IPS-18c (cell line): ENCODE data around the gene KLHL6.

Experiments
- H3K4me3 ChIP-seq: 2 replicates; pipeline ENCODE4 v1.7.0; 2013; ENCODE audit warnings: low read depth, mild to moderate bottlenecking, low read length, moderate library complexity; ENCODE audit not compliant: insufficient read depth
- H3K9me3 ChIP-seq: one replicate; pipeline ENCODE4 v1.6.1; 2013; ENCODE audit warnings: mild to moderate bottlenecking, low read length, moderate library complexity; ENCODE audit not compliant: control insufficient read depth, insufficient read depth

KLHL6 gene, protein sequence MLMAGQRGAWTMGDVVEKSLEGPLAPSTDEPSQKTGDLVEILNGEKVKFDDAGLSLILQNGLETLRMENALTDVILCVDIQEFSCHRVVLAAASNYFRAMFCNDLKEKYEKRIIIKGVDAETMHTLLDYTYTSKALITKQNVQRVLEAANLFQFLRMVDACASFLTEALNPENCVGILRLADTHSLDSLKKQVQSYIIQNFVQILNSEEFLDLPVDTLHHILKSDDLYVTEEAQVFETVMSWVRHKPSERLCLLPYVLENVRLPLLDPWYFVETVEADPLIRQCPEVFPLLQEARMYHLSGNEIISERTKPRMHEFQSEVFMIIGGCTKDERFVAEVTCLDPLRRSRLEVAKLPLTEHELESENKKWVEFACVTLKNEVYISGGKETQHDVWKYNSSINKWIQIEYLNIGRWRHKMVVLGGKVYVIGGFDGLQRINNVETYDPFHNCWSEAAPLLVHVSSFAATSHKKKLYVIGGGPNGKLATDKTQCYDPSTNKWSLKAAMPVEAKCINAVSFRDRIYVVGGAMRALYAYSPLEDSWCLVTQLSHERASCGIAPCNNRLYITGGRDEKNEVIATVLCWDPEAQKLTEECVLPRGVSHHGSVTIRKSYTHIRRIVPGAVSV

GRCh38 chr3:183555541-183556081 is at the start of gene KLHL6:
TSS of gene KLHL6 (minus strand) at chr3:183555706. CDS start at chr3:183555653, 53 bp downstream.
- Histone ChIP-seq H3K9me3 (no peaks in the 10 kb centered on the region), H3K4me3 (no peak within 1 kb of the TSS)

GRCh38 chr3:183597959-183598358 is 42.5 kb upstream of the KLHL6 start:
- Histone ChIP-seq H3K4me3 (no peak overlapping the region), H3K9me3 (no peaks in the 10 kb centered on the region)

- no peak overlapping the region for H3K4me3 ChIP-seq
- H3K9me3 ChIP-seq, result no peaks in the 10 kb centered on the region
Measured at GRCh38 chr3:183594636-183595035, 39.1 kb upstream of the KLHL6 start.

DNA sequence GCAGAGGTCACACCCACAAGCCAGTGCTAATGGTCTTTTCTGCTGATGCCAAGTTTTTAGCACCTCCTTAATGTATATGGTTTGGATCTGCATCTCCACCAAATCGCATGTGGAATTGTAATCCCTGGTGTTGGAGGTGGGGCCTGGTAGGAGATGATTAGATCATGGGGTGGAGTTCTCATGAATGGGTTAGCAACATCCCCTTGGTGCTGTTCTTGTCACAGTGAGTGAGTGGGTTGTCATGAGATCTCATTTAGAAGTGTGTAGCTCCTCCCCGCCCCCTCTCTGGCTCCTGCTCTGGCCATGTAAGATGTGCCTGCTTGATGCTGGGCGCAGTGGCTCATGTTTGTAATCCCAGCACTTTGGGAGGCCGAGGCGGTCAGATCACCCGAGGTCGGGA is 37.3 kb upstream of the KLHL6 start:
- no peaks in the 10 kb centered on the region for H3K9me3 ChIP-seq
- H3K4me3 ChIP-seq, result no peak overlapping the region

GRCh38 chr3:183591881-183592521 is 36.5 kb upstream of the KLHL6 start:
- Histone ChIP-seq H3K9me3 (no peaks in the 10 kb centered on the region), H3K4me3 (no peak overlapping the region)

DNA sequence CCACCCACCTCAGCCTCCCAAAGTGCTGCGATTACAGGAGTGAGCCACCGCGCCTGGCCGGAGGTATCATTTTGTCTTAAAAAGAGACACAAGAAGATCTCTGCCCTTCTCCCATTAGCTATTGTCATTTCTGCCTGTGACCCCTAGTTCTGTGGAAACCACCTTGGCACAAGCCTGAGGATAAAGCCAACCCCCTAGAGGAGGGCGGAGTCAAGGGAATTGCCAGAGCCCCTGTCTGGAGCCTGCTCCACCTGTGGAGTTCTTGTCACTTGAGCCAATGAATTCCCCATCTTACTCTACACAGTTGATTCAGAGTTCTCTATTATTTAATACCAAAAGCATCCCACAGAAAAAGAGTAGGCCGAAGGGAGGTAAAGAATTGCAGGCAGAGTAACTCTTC is 34.9 kb upstream of the KLHL6 start:
- Histone ChIP-seq H3K9me3 (no peaks in the 10 kb centered on the region), H3K4me3 (no peak overlapping the region)

- Histone ChIP-seq H3K4me3 (no peak overlapping the region), H3K9me3 (no peaks in the 10 kb centered on the region)
Measured at GRCh38 chr3:183587336-183587735, 31.8 kb upstream of the KLHL6 start.

DNA sequence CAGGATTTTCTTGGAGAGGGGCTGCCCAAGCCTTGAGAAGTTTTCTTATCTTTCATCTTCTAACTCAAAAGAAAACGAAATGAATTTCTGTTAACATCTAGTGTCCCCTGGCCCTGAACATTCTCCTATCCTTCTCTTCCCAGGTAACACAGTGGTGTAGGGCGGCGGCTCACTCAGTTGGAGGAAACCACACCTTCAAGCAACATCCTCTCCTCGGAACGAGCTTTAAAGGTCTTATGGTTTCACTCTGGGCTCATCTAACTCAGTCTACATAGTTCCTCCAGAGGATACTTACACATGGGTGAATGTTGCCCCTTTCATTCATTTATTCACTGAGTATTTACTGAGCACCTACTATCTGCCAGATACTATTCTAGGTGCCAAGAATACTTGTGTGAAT is 31.0 kb upstream of the KLHL6 start:
- H3K9me3 ChIP-seq, result no peaks in the 10 kb centered on the region
- H3K4me3 ChIP-seq, result no peak overlapping the region

DNA sequence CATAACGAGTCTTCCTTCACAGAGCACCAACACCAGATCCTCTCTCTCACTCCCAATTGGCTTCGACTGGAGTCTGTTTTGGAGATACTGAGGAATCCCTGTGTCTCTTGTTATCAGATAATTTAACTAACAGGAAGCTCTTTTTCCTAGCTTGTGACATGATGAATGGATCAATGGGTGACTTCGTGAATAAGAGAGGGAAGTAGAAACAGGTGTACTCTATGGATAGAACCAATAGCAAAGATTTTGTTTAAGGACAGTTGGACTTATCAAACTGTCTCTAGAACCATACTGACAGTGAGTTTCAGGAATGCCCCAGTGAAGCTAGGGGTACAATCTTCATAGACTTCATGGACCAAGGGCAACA is 29.4 kb upstream of the KLHL6 start:
- no peaks in the 10 kb centered on the region for H3K9me3 ChIP-seq
- H3K4me3 ChIP-seq, result no peak overlapping the region

DNA sequence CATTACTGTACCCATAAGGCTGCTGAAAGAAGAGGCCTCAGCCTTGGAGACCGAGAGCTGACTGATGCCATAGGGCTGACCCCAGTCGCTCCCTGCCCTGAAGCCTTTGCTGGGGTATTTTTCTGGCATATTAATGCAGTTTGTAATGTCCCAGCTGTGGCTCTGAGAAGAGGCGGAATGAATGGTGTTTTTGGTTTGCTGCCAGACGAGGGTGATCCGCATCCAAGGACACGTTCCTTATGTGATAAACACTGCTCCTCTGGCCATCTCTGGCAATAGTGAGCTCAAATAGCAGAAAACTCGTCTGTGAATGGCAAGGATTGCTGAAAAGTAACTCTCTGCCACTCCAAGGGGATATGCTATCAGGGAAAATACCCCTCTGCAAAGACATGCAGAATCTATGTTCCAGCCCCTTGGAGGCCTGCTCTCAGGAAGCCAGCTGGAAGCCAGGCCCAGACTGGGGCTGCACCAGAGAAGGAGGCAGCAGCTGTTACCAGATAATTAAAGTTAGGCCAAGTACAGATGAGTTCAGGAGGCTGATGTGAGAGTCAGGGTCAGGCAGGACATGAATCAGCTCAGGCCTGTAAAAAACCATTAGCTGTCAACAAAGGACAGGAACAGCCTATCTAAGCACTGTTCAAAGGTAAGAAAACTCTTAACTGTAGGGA is 28.9 kb upstream of the KLHL6 start:
- Histone ChIP-seq H3K9me3 (no peaks in the 10 kb centered on the region), H3K4me3 (no peak overlapping the region)

GRCh38 chr3:183583331-183584245 is 28.1 kb upstream of the KLHL6 start:
- H3K4me3 ChIP-seq, result no peak overlapping the region
- no peaks in the 10 kb centered on the region for H3K9me3 ChIP-seq

DNA sequence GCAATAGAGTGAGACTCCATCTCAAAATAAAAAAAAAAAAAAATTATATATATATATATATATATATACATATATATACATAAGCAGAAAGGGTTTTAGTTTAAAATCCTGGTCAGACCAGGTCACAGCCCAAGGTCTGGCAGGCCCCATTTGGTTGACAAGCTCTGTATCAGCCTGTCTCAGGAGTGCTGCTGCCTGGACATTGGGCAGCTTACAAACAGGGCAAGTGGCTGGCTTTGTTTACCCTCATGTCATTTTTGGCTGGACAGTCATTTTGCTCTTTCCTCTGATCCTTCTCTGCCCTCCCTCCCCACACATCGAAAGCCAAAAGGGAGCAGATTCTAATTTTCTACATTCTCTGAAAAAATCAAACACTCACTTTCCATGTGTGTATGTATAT is 26.7 kb upstream of the KLHL6 start:
- no peak overlapping the region for H3K4me3 ChIP-seq
- H3K9me3 ChIP-seq, result no peaks in the 10 kb centered on the region

DNA sequence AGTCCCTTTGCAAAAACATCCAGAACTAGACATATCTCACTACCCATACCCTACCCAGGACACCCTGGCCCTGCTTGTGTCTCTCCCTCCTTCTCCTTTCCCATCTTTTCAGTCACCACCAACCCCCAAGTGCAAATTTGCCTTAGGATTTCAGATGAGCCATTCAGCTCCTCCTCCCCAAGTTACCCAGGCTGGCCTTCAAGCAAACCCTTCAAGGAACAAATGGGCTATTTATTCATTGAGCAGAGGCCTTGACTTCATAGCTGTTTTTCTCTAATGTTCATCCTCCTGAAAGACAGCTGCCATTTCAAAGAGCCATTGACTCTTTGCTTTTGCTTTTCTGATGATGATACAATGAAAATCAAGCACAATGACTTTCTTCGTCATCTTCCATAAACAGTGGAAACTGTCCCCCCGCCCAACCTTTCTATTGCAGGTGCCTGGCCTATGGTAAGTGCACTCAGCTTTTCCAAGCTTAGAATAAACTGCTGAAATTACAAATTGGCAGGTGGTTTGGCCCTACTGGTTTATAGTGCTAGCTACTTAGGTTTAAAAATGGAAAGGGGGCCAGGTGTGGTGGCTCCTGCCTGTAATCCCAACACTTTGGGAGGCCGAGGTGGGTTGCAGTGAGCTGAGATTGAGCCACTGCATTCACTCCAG is 26.1 kb upstream of the KLHL6 start:
- H3K9me3 ChIP-seq, result no peaks in the 10 kb centered on the region

GRCh38 chr3:183579967-183580900 is 24.7 kb upstream of the KLHL6 start:
- no peak overlapping the region for H3K4me3 ChIP-seq

More for the DNA sequence above, 26.1 kb upstream of the KLHL6 start:
- H3K4me3 ChIP-seq, result no peak overlapping the region

DNA sequence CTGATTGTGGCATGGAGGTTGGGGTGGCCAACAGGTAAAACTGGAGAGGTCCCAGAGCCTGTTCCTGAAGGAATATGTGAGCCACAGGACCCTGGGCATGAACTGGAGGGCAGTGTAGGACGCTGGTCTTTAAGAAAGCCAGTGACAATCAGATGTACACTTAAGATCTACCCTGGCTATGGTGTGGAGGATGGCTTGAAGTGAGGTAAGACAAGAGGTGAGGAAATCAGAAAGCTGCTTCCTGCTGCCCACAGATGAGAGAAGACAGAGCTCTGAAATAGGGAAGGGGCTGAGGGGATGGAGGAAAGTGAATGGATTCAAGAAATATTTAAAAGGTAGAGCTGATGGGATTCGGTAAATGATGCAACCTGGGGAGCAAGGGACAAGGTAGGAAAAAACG is 22.7 kb upstream of the KLHL6 start:
- H3K4me3 ChIP-seq, result no peak overlapping the region
- H3K9me3 ChIP-seq, result no peaks in the 10 kb centered on the region

More at GRCh38 chr3:183579967-183580900, 24.7 kb upstream of the KLHL6 start:
- no peaks in the 10 kb centered on the region for H3K9me3 ChIP-seq
